HepG2 (cell line): Measurements from ENCODE around the gene MTF2. TPM values are rescaled to one million over a fixed set of nuclear protein-coding genes. Genes with fewer than 3 reads are reported as not detected.

Experiments
- ARID2 ChIP-seq: sonication (generic); formaldehyde crosslinking; IDR thresholded peaks from 2 replicates; pipeline ENCODE4 v1.8.1; 2022; ENCODE audit warnings: mild to moderate bottlenecking, missing genetic modification reagents, borderline replicate concordance
- ARID4A ChIP-seq: sonication (generic); formaldehyde crosslinking; IDR thresholded peaks from 2 replicates; pipeline ENCODE4 v1.5.0; 2020; ENCODE audit warnings: mild to moderate bottlenecking, missing genetic modification reagents, borderline replicate concordance
- CSRNP1 ChIP-seq: sonication (generic); formaldehyde crosslinking; IDR thresholded peaks from 2 replicates; pipeline ENCODE4 v1.8.1; 2023; ENCODE audit warnings: mild to moderate bottlenecking, missing genetic modification reagents
- IKZF4 ChIP-seq: sonication (generic); formaldehyde crosslinking; IDR thresholded peaks from 2 replicates; pipeline ENCODE4 v1.5.1; 2020; ENCODE audit warnings: borderline replicate concordance, mild to moderate bottlenecking, low read depth, missing genetic modification reagents; ENCODE audit errors: not compliant biosample characterization
- MTERF4 ChIP-seq: sonication (generic); formaldehyde crosslinking; IDR thresholded peaks from 2 replicates; pipeline ENCODE4 v1.8.0; 2023; ENCODE audit warnings: mild to moderate bottlenecking, missing genetic modification reagents
- PRDM10 ChIP-seq: sonication (generic); formaldehyde crosslinking; IDR thresholded peaks from 2 replicates; pipeline ENCODE4 v1.4.0; 2020; ENCODE audit warnings: low read depth, missing genetic modification reagents
- RAD21 ChIP-seq: fragments of 450-650 bp; formaldehyde crosslinking; IDR thresholded peaks from 2 replicates; pipeline ENCODE4 v1.5.0; 2020; ENCODE audit warnings: mild to moderate bottlenecking
- RFX1 ChIP-seq: fragments of 450-650 bp; IDR thresholded peaks from 2 replicates; pipeline ENCODE4 v1.6.1; 2017
- TBX2 ChIP-seq: sonication (generic); formaldehyde crosslinking; IDR thresholded peaks from 2 replicates; pipeline ENCODE4 v1.5.0; 2020; ENCODE audit warnings: missing genetic modification reagents, mild to moderate bottlenecking, borderline replicate concordance
- U2AF1 ChIP-seq: fragments of 200-400 bp; formaldehyde crosslinking; optimal IDR thresholded peaks from 2 replicates; pipeline ENCODE3; 2017; ENCODE audit warnings: mild to moderate bottlenecking, low read depth, low read length
- ZBTB2 ChIP-seq: sonication (generic); formaldehyde crosslinking; IDR thresholded peaks from 2 replicates; pipeline ENCODE4 v1.8.0; 2022; ENCODE audit warnings: low read depth, missing genetic modification reagents
- ZNF605 ChIP-seq: sonication (generic); formaldehyde crosslinking; IDR thresholded peaks from 2 replicates; pipeline ENCODE4 v1.8.0; 2022; ENCODE audit warnings: mild to moderate bottlenecking, missing genetic modification reagents
- ZNF616 ChIP-seq: sonication (generic); formaldehyde crosslinking; IDR thresholded peaks from 2 replicates; pipeline ENCODE4 v1.5.0; 2020; ENCODE audit warnings: low read depth, mild to moderate bottlenecking, missing genetic modification reagents
- ZNF768 ChIP-seq: sonication (generic); formaldehyde crosslinking; IDR thresholded peaks from 2 replicates; pipeline ENCODE4 v1.4.0; 2020; ENCODE audit warnings: missing genetic modification reagents
- ZNF878 ChIP-seq: sonication (generic); formaldehyde crosslinking; IDR thresholded peaks from 2 replicates; pipeline ENCODE4 v1.8.1; 2023; ENCODE audit warnings: mild to moderate bottlenecking, missing genetic modification reagents, moderate library complexity
- polyA plus RNA-seq, 8 experiments: library from polyadenylated mRNA; depleted of rRNA in 3 of 8; stranded (reverse) in 7 of 8; unstranded in 1 of 8; fragments of >200 nt; fragmentation: Illumina TruSeq in 4 of 8; extraction: Trizol in 4 of 8; gene quantifications; 2 replicates each; pipeline versions ENCODE4 v1.2.1 to v1.2.3, GENCODE V29; 2011 to 2016; ENCODE audit warnings: low read depth in 4 of 8, missing spikeins in 1 of 8, mixed read lengths in 1 of 8; ENCODE audit not compliant: insufficient read depth in 1 of 8
- total RNA-seq, 5 experiments: library from RNA; depleted of rRNA; stranded (reverse); fragments of >200 nt; fragmentation: Illumina TruSeq; extraction: Trizol; gene quantifications; 2 replicates each; pipeline ENCODE4 v1.2.3, GENCODE V29; 2016; ENCODE audit warnings: low read depth in 1 of 5

The MTF2 gene
- total and polyA plus RNA-seq, 2 of the 13 experiments (the other 11 are each of a cell fraction or from before 2014, with no cell fraction given) = 48.7 to 53.9 TPM

- TF ChIP-seq ARID4A (CRISPR knock-in tag) (peak; percentile 99), TBX2 (CRISPR knock-in tag) (0 out of 2 replicates have a peak, but pooled peaks have one; percentile 2), ZNF878 (no peak), ARID2 (CRISPR knock-in tag) (0 out of 2 replicates have a peak, but pooled peaks have one; percentile 11), MTERF4 (no peak), ZNF768 (peak; percentile 51; the same call in 1 of the 2 replicates), RFX1 (no peak), ZNF616 (CRISPR knock-in tag) (no peak), CSRNP1 (CRISPR knock-in tag) (0 out of 2 replicates have a peak, but pooled peaks have one; percentile 23), ZBTB2 (CRISPR knock-in tag) (0 out of 2 replicates have a peak, but pooled peaks have one; percentile 47), ZNF605 (no peak), RAD21 (CRISPR knock-in tag) (0 out of 2 replicates have a peak, but pooled peaks have one; percentile 14), U2AF1 (no peak), PRDM10 (CRISPR knock-in tag) (no peak), IKZF4 (peak; percentile 37)
Observed at GRCh38 chr1:93180723-93181613, 101.9 kb downstream of the MTF2 start, which contains the start of gene CCDC18 (continued).
